ENCODE data around the gene RABEPK.
A peak's percentile ranks its signal among the peaks of the same experiment; 100 is the strongest.
"Not testable (repeated sequence)": the region's sequence is repeated elsewhere in the genome, so short reads cannot be mapped to it uniquely, and the experiment has no call there.

Gene RABEPK

DNA sequence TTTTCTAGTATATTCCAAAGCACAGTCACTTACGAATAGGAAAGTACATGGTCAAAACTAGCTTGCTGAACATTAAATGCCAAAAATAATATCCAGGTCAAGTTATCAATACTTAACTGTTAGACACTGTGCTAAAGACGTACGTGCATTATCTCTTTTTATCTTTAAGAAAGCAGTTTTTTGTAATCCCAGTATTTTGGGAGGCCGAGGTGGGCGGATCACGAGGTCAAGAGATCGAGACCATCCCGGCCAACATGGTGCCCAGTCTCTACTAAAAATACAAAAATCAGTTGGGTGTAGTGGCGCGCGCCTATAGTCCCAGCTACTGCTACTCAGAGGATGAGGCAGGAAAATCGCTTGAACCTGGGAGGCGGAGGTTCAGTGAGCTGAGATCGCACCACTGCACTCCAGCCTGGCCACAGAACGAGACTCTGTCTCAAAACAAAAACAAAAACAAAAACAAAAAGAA lies 43.5 kb downstream of the RABEPK start:
- DNase-seq (ENCODE audit: low spot score): no peak

- no peak for DNase-seq (ENCODE audit: low spot score)
Measured at GRCh38 chr9:125246261-125246667, 45.9 kb downstream of the RABEPK start.

- DNase-seq (ENCODE audit: low spot score): no peak
Measured at GRCh38 chr9:125254231-125254630, 53.9 kb downstream of the RABEPK start.

DNA sequence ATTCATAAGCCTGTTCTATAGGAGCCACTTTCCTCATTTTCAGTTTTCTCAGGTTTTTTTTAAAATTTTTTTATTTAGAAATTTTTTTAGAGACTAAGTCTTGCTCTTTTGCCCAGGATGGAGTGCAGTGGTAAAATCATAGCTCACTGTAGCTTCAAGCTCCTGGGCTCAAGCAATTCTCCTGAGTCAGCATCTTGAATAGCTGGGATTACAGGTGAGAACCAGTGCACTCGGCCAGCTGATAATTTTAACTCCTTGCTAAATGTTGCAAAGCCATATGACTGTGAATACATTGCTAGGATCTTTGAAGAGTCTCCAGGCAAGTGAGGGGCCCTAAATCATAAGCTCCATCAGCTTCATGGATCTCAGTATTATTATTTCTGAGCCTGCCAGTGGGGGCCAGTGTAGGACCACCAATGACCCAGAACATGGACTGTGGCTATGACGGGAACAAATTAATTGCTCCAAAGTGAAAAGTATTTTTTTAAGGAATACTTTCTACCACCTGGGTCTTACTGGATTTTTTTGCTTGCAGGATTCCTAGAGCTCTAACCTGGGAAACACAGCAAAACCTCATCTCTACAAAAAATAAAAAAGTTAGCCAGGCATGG lies 55.5 kb downstream of the RABEPK start:
- no peak for DNase-seq (ENCODE audit: low spot score)

DNA sequence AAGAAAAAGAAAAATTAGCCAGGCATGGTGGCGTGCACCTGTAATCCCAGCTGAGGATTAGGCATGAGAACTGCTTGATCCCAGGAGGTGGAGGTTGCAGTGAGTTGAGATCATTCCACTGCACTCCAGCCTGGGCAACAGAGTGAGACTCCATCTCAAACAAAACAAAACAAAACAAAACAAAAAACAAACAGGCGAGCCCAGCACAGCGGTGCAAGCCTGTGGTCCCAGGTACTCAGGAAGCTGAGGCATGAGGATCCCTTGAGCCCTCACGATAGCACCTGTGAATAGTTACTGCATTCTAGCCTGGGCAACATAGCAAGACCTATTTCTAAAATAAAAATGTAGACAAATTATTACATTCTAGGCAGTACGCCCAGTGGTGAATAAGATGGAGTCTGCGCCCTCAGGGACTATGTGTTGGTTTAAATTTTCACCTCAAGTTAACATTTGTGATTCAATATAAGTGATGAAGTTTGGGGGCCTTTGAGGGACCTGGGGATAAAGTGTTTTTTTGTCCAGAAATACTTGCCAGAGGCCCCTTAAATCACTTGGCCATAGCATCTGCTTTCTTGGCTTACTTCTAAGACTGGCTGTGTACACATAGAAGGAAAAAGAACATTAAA lies 57.9 kb downstream of the RABEPK start:
- no peak for DNase-seq (ENCODE audit: low spot score)

- DNase-seq (ENCODE audit: low spot score): no peak
Measured at GRCh38 chr9:125258832-125259534, 58.6 kb downstream of the RABEPK start.

GRCh38 chr9:125260561-125260960 lies 60.2 kb downstream of the RABEPK start:
- DNase-seq (ENCODE audit: low spot score): no peak

DNA sequence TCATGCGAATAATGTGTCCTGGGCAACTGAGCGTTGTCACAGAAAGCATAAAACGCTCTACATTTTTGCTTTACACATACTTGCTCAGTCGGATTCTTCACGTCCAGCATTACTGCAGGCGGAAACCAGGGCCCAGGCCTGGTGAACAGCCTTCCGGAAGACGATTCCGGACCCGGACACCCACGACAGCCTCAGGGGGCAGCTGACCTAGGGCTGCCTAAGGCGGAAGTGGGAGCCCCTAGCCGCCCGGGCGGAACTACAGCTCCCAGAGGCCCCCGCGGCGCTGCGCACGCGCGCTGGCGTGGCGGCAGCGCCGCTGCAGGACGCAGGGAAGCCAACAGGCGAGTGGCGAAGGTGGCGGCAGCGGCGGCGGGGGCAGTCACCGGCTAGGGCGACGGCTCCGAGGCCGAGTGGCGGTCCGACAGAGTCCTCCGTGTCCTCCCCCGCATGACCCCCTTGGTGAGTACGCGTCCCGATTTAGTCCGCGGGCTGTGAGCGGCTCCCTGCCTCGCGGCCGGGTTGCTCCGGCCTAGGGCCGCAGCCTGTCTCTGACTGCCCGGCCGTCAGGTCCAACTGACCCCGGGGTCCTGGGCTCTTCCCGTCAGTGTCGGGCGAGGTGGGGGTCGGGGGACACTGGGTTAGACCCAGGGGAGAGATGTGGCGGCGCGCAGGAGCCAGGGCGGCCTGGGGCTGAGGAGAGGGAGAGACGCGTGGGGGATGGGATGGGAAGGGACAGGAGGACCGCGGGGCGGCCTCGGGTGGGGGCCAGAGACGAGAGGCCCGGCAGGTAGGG lies 61.4 kb downstream of the RABEPK start, which contains the start of gene GAPVD1:
Gene GAPVD1 (plus strand): TSS at position 326 of the 793 bp plus-strand sequence. CDS start 37,096 bp downstream, outside the sequence.
- peak; percentile 99 for DNase-seq (ENCODE audit: low spot score)

- DNase-seq (ENCODE audit: low spot score): peak; percentile 16
Measured at GRCh38 chr9:125262294-125262991, 62.1 kb downstream of the RABEPK start.

GRCh38 chr9:125264068-125264467 lies 63.7 kb downstream of the RABEPK start:
- not testable (repeated sequence) for DNase-seq (ENCODE audit: low spot score)

DNA sequence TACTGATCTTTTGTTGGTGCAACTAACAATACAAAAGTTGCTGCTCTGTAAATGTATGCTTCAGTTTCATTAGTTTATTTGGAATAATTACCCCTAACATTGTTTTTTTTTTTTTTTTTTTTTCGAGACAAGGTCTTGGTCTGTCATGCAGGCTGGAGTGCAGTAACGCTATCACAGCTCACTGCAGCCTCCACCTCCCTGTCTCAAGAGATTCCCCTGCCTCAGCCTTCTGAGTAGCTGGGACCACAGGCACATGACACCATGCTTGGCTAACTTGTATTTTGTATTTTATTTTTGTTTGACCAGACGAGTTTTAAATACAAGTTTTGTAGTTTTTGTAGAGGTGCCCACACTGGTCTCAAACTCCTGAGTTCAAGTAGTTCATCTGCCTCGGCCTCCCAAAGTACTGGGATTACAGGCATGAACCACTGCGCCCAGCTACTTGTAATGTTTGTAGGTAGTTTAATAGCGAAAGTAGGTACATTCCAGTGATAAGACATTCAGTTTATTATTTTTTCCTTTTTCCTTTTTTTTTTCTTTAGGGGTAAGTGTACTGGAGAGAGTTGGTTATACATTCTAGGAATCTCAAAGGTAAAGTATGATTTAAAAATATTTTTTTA lies 68.2 kb downstream of the RABEPK start:
- no peak for DNase-seq (ENCODE audit: low spot score)

GRCh38 chr9:125269014-125269397 lies 68.7 kb downstream of the RABEPK start:
- no peak for DNase-seq (ENCODE audit: low spot score)

DNA sequence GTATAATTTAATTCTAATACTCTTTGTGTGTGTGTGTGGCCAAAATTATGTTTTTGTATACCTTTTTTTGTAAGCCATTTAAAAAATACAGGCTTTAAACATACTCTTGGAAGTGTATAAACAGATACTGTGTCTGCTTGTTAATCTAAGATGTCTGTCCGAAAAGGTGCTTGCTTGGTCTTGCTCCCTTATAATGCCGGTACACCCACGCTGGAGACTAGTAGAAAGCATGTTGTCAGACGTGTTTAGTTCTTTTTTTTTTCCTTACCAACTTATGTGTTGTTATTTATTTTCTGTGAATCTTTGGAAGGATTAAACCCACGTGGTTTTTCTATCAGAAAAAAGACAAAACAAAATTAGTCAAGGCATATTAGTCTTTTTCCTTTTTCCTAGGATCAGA lies 70.7 kb downstream of the RABEPK start:
- DNase-seq (ENCODE audit: low spot score): no peak

GRCh38 chr9:125272697-125273096 lies 72.4 kb downstream of the RABEPK start:
- peak; percentile 5 for DNase-seq (ENCODE audit: low spot score)

GRCh38 chr9:125276771-125277170 lies 76.4 kb downstream of the RABEPK start:
- DNase-seq (ENCODE audit: low spot score): no peak

DNA sequence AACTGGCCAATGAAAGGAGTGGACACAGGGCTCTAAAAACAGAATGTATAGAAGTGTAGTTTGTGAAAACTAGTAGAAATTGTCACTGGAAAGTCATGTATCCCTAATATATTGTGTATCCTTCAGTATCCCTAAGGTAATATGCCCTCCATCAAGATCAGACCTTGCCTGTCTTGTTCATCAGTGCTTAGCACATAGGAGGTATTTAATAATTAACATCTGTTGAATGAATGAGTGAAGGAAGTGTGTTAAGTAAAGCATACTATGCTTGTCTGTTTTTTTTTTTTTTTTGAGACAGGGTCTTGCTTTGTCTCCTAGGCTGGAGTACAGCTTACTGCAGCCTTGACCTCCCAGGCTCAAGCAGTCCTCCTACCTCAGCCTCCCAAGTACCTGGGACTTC lies 77.1 kb downstream of the RABEPK start:
- no peak for DNase-seq (ENCODE audit: low spot score)

DNA sequence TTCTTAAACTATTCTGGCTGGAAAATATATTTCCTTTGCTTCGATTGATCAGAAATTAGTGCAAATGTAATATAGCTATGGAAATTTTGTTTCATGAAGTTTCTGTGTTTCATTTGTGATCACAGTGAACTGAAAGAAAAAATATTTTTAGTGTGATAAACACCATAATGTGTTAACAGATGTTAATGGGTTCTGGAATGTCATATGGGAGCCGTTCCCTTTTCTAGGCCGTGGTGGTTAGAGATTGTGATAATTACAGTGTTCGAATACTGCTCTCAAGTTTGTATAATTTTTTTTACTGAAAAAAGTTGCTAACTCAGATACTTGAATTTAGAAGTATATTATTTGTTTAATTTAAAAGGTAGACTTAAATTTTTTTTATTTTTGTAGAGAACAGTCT lies 80.6 kb downstream of the RABEPK start:
- peak; percentile 15 for DNase-seq (ENCODE audit: low spot score)
